Activated CD8-positive, alpha-beta memory T cell treated with anti-CD3 and anti-CD28 coated beads, Interleukin-2, amount 50 U/mL, for 1 hour (primary cell): ENCODE data around the gene PRDM16.

Source experiments
- DNase-seq: peaks from one replicate; pipeline ENCODE4 v3.0.0-alpha.2; 2020; ENCODE audit errors: extremely low read depth

PRDM16 gene

DNA sequence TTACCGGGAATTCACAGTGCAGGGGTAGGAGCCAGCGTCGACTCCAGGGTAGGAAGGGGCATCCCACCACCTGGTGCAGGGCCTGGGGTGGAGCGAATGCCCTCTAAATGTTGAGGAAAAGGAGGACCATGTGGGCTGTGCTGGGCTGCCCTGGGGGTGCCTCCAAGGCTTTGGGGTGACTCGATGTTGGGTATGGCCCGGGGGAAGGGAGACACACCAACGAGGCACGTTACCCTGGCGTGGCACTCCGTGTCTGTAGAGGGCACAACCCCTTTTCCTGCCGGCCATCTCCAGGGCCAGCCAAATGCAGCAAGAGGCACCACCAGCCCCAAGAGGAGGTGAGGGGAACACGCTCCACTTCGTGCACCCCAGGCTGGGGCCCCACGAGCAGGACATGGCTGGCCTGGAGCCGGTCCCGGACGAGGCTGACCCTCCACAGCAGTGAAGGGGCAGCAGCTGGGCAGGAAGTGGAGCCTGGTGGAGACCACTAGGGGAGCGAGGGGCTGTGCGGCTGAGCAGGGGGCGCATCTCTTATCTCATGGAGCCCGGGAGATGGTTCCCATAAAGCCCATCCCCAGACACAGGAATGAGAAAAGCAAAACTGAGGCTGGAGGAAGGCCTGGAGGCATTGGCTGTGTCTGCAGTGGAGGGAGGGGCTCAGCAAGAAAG, 36.5 kb upstream of the PRDM16 start:
- no peak for DNase-seq

DNA sequence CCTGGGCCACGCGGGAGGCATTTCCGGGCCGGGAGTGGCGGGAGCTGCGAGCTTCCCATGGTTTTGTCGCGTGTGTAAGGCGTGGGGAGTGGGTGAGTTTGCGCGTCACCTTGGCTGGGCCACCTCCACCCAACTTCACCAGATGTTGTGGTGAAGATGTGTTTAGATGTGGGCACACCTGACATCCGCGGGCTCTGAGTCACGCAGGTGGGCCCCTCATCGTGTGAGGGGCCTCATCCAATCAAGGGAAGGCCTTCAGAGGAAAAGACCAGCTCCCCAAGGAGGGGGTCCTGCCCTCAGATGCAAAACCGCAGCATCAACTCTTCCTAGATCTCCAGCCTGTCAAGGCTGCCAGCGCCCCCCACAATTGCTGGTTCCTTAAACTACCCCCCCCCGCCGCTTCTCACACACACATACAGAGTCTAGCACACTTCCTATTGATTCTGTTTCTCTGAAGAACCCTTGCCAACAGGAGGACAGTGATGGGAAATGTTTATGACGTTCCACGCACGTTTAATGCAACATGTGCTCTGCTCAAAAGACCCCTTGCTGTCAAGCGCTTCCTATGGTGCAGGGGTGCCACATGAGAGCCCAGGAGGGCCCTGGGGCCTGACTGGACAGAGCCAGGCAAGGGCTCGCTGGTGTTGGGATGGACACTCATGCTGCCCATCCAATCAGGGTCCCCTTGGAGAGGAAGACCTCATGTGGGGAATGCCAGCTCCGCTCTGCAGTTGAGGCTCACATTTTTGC, 35.8 kb upstream of the PRDM16 start:
- DNase-seq = peak; percentile 40

DNA sequence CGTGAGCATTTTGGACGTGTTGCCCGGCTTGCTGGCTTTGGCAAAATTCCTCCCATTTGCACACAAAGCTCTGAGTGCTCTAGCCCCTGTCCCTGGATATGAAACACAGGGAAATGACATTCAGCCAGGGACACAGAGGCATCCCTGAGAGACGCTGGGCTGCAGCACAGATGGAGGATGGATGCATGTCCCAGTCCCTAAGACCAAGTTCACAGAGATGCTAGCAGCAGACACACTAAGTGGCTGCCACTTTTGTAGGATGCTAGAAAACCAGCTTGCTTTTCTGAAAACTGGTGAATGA, 35.3 kb upstream of the PRDM16 start:
- no peak for DNase-seq

DNA sequence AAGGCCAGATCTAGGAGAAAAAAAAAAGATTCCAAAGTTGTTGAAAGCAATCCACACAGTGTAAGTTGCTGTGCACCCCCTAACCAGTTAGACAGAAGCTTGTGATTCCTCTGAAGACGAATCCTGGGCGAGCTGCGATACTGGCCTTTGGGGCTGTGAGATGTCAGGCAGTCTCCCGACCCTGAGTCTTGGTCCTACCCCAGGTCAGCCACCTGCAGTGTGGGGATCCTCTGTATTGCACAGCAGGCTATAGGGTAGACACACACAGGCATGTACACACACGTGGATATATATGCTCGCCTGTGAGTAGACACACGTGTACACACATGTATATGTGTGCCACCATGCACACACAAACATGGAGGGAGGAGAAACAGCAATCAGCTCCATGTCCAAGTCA, 34.8 kb upstream of the PRDM16 start:
- no peak for DNase-seq

DNA sequence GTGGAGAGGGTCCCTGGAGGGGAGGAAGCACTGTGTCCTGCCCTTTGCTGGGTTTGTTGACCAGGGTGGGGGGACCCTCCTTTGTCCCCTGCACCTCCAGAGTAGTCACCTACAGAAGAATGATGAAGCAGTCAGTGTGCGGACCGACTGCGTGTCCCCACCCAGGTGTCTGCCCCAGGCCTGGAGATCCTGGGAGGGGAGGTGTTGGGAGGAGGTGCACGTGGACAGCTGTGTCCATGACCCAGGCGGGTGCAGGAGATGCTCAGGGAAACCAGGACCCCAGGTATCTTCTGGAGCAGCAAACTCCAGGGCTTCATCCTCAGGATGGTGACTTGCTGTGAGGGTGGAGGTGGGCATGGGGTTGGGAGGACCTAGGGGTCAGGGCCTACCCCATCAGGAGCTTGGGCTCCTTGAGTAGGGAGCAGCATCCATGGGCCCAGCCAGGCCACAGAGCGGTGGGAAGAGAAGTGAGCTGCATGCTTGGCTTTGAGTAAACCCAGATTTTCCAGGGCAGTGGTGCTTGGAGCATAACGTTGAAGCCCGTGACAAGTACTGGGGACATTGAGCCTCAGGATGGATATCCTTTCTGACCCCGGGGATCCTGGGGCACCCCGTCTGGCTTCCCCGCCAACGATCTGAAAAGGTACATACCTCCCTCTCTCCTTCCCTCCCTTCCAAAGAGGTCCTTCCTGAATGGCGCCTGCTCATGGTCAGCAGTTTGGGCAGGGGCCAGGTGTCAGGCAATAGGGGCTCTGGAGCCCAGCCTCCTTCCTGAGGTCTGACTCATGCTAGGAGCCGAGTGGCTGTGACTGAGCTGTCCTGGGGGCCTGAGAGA, 34.1 kb upstream of the PRDM16 start:
- no peak for DNase-seq

DNA sequence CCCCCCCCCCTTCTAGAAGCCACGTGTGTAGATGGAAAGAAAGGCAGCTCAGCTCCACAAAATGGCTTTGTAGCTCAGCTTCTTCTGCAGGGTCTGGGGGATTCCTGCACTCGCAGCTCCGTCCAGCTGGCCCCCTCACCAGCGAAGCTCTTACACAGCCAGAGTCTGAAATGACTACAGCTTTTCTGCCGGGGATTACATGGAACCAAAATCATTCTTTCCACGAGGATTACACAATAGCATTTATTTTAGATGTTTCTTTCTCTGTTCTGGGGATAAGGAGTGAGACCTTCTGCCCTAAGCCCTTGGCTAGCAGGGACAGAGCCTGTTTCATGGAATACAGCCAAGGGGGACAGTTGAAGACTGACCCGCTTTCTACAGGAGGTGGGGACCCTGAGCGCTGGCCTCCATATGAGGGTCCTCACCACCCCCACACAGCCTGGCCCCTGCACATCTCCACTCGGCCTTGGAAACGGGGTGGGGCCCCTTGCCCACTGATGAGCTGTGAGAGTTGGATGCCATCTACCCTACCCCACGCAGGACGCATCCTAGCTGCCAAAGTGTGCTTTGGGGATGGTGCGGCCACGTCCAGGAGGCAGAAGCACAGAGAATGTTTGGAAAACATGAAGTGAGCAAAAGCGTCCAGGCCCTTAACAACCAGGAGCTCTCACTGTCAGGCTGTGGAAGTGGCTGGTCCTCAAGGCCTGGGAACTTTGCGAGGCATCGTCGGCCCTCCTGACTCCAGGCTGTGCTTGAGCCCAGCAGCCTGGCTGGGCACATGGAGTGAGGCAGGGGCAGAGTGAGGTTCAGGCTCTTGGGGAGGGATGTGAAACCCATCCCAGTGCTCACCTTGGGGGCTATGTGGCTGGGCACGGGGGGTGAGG, 33.2 kb upstream of the PRDM16 start:
- DNase-seq = no peak

DNA sequence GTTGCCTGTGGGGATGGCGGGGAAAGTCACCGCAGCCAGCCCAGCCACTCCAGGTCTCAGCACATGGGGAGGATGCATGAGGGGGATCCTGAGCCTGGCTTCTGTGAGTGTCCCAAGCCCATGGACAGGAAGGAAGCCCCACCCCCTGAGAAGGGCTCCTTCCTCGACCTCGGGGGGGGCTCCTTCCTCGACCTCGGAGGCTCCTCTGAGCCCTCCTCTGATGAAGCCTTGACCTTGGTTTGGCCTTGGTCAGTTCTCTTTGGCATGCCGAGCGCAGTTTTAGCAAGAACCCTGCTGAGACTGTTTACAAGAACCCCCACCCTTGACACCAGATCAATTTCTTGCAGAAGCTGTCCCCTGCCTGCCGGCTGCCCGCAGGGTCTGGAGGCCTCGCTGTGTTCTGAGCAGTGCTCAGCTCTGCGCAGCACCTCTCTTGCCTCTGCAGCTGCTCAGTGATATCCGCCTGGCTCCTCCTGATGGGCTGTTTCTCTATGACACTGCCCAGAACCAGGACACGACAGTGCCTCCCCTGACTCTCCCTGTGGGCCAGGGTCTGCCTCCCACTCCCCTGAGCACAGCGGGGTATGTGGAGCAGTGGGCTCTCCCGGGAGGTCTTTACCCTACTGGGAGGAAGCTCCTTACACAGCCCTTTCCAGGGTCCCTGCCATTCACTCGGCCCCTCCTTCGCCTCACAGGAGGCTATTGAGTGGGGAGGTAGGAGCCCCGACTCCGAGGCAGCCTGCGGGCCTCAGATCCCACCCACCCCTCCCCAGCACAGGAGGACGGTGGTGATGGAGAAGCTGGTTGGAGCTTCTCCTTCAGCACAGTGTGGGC, 32.3 kb upstream of the PRDM16 start:
- DNase-seq = no peak

DNA sequence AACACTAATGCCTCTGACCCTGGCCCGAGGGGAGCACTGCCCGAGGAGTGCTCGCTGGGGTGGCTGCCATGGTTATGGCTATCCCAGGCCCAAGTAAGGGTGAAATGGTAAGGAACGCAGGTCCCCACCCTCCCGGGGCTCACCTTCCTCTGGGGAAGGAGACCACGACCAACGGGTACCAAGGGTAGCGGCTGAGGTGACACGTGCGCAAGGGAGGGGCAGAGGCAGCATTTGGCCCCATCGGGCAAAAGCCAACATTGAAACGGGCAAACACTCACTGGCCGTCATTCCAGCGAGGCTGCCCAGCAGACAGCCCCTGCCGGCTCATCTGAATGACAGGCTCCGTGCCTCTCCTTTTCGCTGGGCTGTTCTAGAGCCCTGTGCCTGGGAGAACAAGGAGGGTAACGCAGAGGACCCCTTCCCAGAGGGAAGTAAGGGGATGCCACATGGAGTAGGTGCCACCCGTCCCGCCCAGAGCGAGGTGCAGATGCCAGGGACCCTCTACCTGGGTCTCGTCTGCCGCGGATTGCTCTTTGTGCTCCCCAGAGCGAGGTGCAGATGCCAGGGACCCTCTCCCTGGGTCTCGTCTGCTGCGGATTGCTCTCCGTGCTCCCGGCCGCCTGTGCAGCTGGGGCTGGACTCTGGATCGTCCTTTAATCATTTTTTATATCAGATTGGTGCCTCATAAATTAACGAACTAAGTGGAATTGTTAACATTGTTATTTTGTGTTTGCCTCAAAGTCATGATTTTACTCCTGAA, 31.5 kb upstream of the PRDM16 start:
- no peak for DNase-seq

DNA sequence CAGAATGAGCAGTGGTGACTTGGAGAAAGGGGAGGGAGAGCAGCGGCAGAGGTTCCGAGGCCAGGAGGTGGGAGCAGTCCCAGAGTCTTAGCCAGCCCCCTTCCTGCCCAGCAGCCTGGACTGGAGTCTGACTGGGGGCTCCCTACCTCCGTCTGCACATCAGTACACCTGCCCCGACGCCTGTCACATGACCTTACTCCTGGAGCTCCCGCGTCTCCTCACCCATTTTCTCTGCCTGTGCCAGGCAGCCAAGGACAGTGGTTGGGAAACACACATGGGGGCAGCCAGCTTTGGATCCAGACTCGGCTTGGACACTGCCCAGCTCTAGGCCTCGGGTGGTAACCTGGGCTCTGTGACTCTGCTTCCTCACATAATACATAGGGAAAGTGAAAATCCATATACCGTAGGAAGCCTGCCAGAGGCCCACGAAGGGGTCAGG, 30.9 kb upstream of the PRDM16 start:
- DNase-seq = no peak

DNA sequence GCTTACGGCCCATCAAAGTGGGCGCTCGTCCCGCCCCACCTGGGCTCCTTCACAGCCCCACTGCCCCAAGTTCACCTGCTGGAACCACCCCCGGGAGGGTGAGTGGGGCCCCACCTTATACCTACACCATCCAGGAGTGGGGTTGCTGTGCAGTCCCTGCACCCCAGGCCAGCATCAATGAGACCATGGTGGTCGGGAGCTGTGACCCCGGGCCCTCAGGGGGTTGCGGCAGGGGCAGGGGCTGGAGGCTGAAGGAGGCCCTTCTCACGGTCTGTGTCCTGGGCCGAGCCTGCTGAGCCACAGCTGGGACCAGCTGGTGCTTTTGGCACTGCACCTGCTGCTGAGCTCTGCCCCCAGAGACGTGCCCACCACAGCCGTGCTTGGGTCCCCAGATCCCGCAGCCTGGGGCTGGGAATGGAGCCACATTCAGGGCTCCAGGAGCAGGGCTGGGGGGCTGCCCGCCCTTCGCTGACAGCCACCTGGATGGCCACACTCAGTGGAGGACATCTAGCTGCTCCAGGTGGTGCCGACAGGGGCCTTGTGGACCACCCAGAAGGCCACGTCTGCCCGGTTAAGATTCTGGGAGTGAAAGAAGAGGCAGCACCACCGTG, 30.3 kb upstream of the PRDM16 start:
- no peak for DNase-seq

DNA sequence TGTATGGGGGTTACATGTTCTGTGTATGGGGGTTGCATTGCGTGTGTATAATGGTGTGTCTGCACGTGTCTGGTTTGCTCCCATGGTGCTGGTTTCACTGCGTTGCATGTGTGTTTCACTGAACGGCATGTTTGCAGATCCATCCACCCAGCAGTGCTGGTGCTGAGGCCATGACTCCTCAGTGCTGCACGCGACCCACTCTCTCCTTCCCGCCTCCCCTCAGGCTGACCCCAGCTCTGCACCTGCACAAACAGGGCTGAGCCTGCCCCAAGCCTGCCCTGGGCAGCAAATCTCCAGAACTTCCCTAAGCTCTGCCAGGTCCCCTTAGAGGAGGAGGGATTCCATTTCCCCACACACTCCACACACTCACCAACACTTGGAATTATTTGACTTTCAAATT, 29.0 kb upstream of the PRDM16 start:
- DNase-seq = no peak

DNA sequence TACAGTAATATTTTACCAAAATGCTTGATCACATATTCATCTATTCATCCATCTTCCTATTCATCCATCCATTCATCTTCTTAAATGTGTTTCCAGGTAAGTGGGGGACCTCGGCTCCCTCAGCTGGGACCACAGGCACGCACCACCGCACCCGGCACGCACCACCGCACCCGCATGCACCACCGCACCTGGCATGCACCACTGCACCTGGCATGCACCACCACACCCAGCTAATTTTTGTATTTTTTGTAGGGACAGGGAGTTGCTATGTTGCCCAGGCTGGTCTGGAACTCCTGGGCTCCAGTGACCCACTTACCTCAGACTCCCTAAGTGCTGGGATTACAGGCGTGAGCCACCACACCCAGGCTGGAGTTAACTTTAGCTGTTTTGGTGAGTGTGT, 26.5 kb upstream of the PRDM16 start:
- DNase-seq = no peak

DNA sequence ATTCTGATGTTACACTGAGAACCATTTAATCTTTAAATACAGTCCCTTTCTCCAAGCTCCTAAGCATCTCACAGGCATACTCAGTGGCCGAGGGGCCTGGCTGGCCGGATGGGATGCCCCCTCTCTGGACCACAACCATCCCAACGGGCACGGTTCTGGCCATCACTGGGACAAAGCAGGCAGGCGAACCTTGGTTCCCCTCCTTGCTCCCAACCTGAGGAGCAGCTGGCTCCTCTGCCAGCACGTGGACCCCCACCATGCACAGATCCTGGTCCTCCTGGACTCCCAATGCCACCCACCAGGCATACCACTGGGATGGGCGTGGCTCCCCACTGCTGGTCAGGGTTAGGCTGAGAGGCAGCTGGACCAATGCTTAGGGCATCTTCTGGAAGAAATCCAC, 19.8 kb upstream of the PRDM16 start:
- no peak for DNase-seq

DNA sequence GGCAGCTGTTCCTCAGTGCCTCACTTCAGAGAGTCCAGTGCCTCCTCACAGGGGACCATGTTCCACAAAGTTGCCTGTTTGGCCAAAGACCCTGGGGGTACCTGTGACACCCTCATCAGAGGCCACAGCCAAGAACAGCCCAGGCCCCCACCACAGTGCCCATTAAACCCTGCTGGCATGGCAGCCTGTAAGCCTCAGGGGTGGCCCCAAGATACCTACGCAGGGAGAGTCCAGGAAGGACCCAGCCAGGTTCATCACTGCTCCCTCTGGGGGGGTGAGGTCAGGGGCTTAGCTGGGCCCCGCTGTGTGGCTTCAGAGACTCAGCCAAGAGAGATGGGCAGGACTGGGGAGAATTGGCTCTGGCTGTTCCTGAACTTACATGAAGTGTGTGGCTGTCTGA, 19.1 kb upstream of the PRDM16 start:
- no peak for DNase-seq

DNA sequence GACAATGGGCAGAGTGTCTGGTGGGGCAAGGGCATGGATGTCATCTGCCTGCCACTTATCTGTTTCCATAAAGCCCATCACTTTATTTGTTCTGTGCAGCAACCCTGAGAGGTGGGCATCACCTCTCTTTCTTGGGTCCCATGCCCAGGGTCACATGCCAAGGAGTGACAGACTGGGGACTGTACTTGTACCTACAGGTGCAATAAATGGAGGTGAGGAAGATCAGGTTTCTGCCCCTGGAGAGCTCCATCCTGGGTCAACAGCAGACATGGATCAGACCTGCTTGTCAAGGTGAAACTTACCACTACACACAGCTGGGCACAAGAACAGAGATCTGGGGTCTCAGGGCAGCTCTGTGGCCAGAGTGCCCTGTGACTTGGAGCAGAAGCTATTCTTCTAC, 18.4 kb upstream of the PRDM16 start:
- DNase-seq = no peak

DNA sequence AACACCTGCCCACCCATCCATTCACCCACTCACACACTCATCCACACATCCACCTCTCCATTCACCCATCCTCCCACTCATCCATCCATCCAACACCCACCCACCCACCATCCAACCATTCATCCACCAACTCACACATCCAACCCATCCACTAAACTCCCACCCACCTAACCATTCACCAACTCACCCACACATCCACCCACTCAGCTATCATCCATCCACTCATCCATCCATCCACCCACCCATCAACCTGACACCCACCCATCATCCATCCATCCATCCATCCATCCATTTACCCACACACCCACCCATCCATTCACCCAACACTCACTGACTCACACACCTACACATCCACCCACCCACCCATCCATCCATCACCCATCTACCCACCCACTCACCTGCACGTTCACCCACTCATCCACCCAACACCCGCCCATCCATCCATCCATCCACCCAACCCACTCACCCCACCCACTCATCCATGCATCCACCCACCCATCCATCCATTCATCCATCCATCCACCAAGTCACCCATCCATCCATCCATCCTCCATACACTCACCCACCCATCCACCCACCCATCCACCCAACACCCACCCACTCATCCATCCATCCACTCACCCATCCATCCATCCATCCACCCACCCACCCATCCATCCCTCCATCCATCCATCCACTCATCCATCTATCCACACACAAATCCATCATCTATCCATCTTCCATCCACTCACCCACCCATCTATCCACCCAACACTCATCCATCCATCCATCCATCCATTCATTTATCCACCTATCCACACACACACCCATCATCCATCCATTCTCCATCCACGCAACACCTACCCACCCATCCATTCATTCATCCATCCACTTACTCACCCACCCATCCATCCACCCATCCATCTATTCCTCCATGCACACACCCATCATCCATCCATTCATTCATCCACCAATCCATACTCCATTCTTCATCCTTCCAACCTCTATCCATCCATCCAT, 17.4 kb upstream of the PRDM16 start:
- DNase-seq = no peak

DNA sequence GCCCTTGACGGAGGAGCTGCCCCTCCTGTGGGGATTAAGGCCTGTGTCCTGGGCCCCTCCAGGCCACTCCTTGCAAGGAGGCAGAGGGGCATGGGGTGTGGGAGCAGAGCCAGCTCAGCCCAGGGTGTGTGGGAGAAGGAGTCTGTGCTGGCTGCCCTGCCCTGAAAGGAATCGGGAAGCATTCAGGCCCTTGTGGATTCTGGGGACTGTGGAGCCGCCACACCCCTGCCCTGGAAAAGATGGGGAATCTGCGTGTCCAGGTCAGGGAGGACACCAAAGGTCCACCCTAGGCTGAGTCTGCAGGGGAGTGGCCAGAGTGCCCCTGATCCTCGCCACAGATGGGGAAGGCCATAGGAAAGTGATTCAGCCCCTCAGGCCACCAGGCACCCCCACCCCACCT, 16.5 kb upstream of the PRDM16 start:
- no peak for DNase-seq

DNA sequence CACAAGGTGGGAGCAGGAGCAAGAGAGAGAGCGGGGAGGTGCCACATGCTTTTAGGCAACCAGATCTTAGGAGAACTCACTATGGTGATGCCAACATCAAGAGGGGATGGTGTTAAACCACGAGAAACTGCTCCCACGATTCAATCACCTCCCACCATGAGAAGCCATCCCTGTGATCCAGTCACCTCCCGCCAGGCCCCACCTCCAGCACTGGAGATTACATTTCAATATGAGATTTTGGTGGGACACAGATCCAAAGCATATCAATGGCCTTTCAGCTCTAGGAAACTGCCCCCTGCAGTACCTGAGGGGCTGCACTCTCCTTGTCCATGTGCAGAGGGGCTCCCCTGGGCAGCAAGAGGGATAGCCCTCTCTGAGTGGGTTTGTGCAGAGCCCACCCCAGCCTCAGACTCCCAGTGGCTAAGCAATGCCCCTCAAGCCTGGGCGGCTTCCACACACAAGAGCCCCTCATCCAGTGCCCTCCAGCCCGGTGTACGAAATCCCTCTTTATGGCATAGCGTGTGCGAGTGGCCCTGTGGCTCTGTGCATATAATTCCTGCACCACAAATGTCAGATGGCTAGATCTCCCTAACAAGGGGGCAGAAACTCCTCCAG, 15.5 kb upstream of the PRDM16 start:
- DNase-seq = no peak
